H9 (cell line): ENCODE results near the gene IPO13. TPM values are rescaled to one million over a fixed set of nuclear protein-coding genes. Genes with fewer than 3 reads are reported as not detected.

Experiments
- DNase-seq: peaks from one replicate; pipeline ENCODE4 v3.0.0-alpha.2; 2017
- H2AFZ ChIP-seq: one replicate; pipeline ENCODE4 v1.6.1; 2013; ENCODE audit warnings: mild to moderate bottlenecking, low read length, control low read depth, moderate library complexity
- H2AK5ac ChIP-seq: 2 replicates; pipeline ENCODE4 v1.6.1; 2013; ENCODE audit warnings: low read length, control low read depth, mixed read lengths; ENCODE audit not compliant: insufficient read length
- H2BK120ac ChIP-seq: one replicate; pipeline ENCODE4 v1.6.1; 2013; ENCODE audit warnings: low read depth, mild to moderate bottlenecking, low read length, control low read depth, inconsistent platforms; ENCODE audit not compliant: poor library complexity, severe bottlenecking
- H2BK12ac ChIP-seq: 2 replicates; pipeline ENCODE4 v1.6.1; 2013; ENCODE audit warnings: low read length, control low read depth, mixed read lengths, low read depth; ENCODE audit not compliant: insufficient read length
- H2BK15ac ChIP-seq: 2 replicates; pipeline ENCODE4 v1.6.1; 2013; ENCODE audit warnings: low read depth, low read length, control low read depth
- H2BK20ac ChIP-seq: one replicate; pipeline ENCODE4 v1.6.1; 2013; ENCODE audit warnings: low read depth, mild to moderate bottlenecking, low read length, control low read depth, inconsistent platforms; ENCODE audit not compliant: poor library complexity, severe bottlenecking
- H2BK5ac ChIP-seq: 2 replicates; pipeline ENCODE4 v1.6.1; 2013; ENCODE audit warnings: low read length, control low read depth, mixed read lengths; ENCODE audit not compliant: insufficient read length
- H3K14ac ChIP-seq: 2 replicates; pipeline ENCODE4 v1.6.1; 2013; ENCODE audit warnings: low read length, control low read depth; ENCODE audit not compliant: insufficient read depth
- H3K18ac ChIP-seq: 2 replicates; pipeline ENCODE4 v1.6.1; 2013; ENCODE audit warnings: low read depth, mild to moderate bottlenecking, mixed read lengths, low read length, control low read depth; ENCODE audit not compliant: insufficient read length
- H3K23ac ChIP-seq: 2 replicates; pipeline ENCODE4 v1.6.1; 2013; ENCODE audit warnings: low read length, control low read depth, mixed read lengths, low read depth; ENCODE audit not compliant: insufficient read length
- H3K23me2 ChIP-seq: 2 replicates; pipeline ENCODE4 v1.6.1; 2013; ENCODE audit warnings: low read depth, mild to moderate bottlenecking, mixed read lengths, low read length, control low read depth; ENCODE audit not compliant: insufficient read length, poor library complexity, severe bottlenecking
- H3K27ac ChIP-seq: 2 replicates; pipeline ENCODE4 v1.5.1; 2013; ENCODE audit warnings: low read length, control low read depth, mixed read lengths, low read depth; ENCODE audit not compliant: insufficient read length
- H3K27me3 ChIP-seq: 2 replicates; pipeline ENCODE4 v1.6.1; 2013; ENCODE audit warnings: low read length, control low read depth, inconsistent platforms; ENCODE audit not compliant: insufficient read depth
- H3K4ac ChIP-seq: 2 replicates; pipeline ENCODE4 v1.6.1; 2013; ENCODE audit warnings: low read depth, mild to moderate bottlenecking, control low read depth, inconsistent platforms, low read length, moderate library complexity
- H3K4me1 ChIP-seq: 2 replicates; pipeline ENCODE4 v1.6.1; 2013; ENCODE audit warnings: low read length, control low read depth, inconsistent platforms; ENCODE audit not compliant: insufficient read depth
- H3K4me2 ChIP-seq: 2 replicates; pipeline ENCODE4 v1.6.1; 2013; ENCODE audit warnings: low read length, control low read depth, mixed read lengths; ENCODE audit not compliant: insufficient read length, insufficient read depth
- H3K56ac ChIP-seq: 2 replicates; pipeline ENCODE4 v1.6.1; 2013; ENCODE audit warnings: low read depth, mild to moderate bottlenecking, mixed read lengths, low read length, control low read depth; ENCODE audit not compliant: insufficient read length
- H3K79me1 ChIP-seq: 2 replicates; pipeline ENCODE4 v1.6.1; 2013; ENCODE audit warnings: low read depth, mild to moderate bottlenecking, moderate library complexity, low read length, control low read depth, inconsistent platforms; ENCODE audit not compliant: insufficient read depth, poor library complexity, severe bottlenecking
- H3K79me2 ChIP-seq: 2 replicates; pipeline ENCODE4 v1.6.1; 2013; ENCODE audit warnings: low read length, control low read depth, inconsistent platforms; ENCODE audit not compliant: insufficient read depth
- H3K9ac ChIP-seq: 2 replicates; pipeline ENCODE4 v1.6.1; 2013; ENCODE audit warnings: low read length, control low read depth, mixed read lengths; ENCODE audit not compliant: insufficient read length; ENCODE audit errors: extremely low read depth
- H3K9me3 ChIP-seq: one replicate; pipeline ENCODE4 v1.6.1; 2013; ENCODE audit warnings: low read depth, low read length, inconsistent platforms; ENCODE audit not compliant: control insufficient read depth
- H3T11ph ChIP-seq: one replicate; pipeline ENCODE4 v1.6.1; 2013; ENCODE audit warnings: mild to moderate bottlenecking, low read length, control low read depth, inconsistent platforms
- H4K20me1 ChIP-seq: one replicate; pipeline ENCODE4 v1.6.1; 2013; ENCODE audit not compliant: control insufficient read depth, insufficient read length, insufficient read depth
- H4K5ac ChIP-seq: 2 replicates; pipeline ENCODE4 v1.6.1; 2013; ENCODE audit warnings: low read depth, mild to moderate bottlenecking, mixed read lengths, low read length, control low read depth; ENCODE audit not compliant: insufficient read length
- H4K8ac ChIP-seq: replicated peaks from 2 replicates; pipeline ENCODE4 v1.6.1; 2013; ENCODE audit warnings: low read length, control low read depth, mixed read lengths, low read depth; ENCODE audit not compliant: insufficient read length
- H4K91ac ChIP-seq: 2 replicates; pipeline ENCODE4 v1.6.1; 2013; ENCODE audit warnings: low read depth, mild to moderate bottlenecking, moderate library complexity, mixed read lengths, low read length, control low read depth; ENCODE audit not compliant: insufficient read length
- H3K27ac Mint-ChIP-seq, 3 experiments: 2 replicates in 2 of 3; 3 replicates in 1 of 3; pipeline ENCODE4 v1.8.0; 2020 to 2021; ENCODE audit warnings: mixed read lengths in 3 of 3, mild to moderate bottlenecking in 1 of 3, moderate library complexity in 1 of 3
- H3K27me3 Mint-ChIP-seq: 2 replicates; pipeline ENCODE4 v1.8.0; 2021; ENCODE audit warnings: low read depth, mild to moderate bottlenecking, moderate library complexity, mixed read lengths
- H3K36me3 Mint-ChIP-seq, 3 experiments: 2 replicates in 2 of 3; 3 replicates in 1 of 3; pipeline ENCODE4 v1.8.0; 2020 to 2021; ENCODE audit warnings: low read depth in 3 of 3, mixed read lengths in 3 of 3; ENCODE audit not compliant: insufficient read depth in 1 of 3
- H3K4me1 Mint-ChIP-seq, 2 experiments: 2 replicates each; pipeline ENCODE4 v1.8.0; 2020; ENCODE audit warnings: mixed read lengths in 2 of 2
- H3K4me3 Mint-ChIP-seq, 2 experiments: 2 replicates in 1 of 2; 3 replicates in 1 of 2; pipeline ENCODE4 v1.8.0; 2020 to 2021; ENCODE audit warnings: mild to moderate bottlenecking in 2 of 2, mixed read lengths in 2 of 2, moderate library complexity in 1 of 2
- H3K9me3 Mint-ChIP-seq, 2 experiments: 2 replicates in 1 of 2; 3 replicates in 1 of 2; pipeline ENCODE4 v1.8.0; 2020; ENCODE audit warnings: mild to moderate bottlenecking in 2 of 2, mixed read lengths in 2 of 2, moderate library complexity in 1 of 2
- CTCF ChIP-seq: fragments of 200-600 bp; sonication (generic); conservative IDR thresholded peaks from 3 replicates; pipeline ENCODE4 v1.8.0; 2021; ENCODE audit warnings: antibody characterized with exemption, mild to moderate bottlenecking
- WGBS: extraction: QIAGEN DNeasy Blood & Tissue Kit; methylation state at CpG from one replicate; pipeline ENCODE4 v1.1.7; 2013; ENCODE audit warnings: missing lambda C conversion rate, low lambda C conversion rate, mixed read lengths; ENCODE audit not compliant: insufficient read length; ENCODE audit errors: extremely low coverage; 5-methylcytosine and 5-hydroxymethylcytosine counted together
- total RNA-seq: library from RNA; stranded (reverse); gene quantifications from 2 replicates; pipeline ENCODE4 v1.2.1, GENCODE V29; 2021

IPO13 gene
- total RNA-seq, 1 experiment from 2014 or later = 24.5 TPM

GRCh38 chr1:43933386-43934100 is 13.2 kb upstream of the IPO13 start, which contains the start of gene ARTN:
Gene ARTN (plus strand): TSS chr1:43933801. CDS start chr1:43935657, 1,856 bp downstream.
- no peak within 1 kb of the TSS for H2AK5ac ChIP-seq
- peak within 1 kb of the TSS; percentile 65 for H3K4me2 ChIP-seq
- no peak within 1 kb of the TSS for H4K91ac ChIP-seq
- Mint-ChIP-seq H3K4me3 (peak within 1 kb of the TSS; percentile 76 to 88), H3K9me3 (no peaks in the 10 kb centered on the region), H3K36me3 (peaks cover 0 to 6% (median 0%) of the 10 kb centered on the region in 3 experiments; a peak in 1 of 7 replicates), H3K4me1 (peaks cover 39 to 46% of the 10 kb centered on the region in 2 experiments), H3K27ac (peak within 1 kb of the TSS; percentile 72 to 89 (median 85); a peak in 6 of 7 replicates), H3K27me3 (peaks cover 15% of the 10 kb centered on the region)
- peaks cover 6% of the 10 kb centered on the region; the same call in 1 of the 2 replicates for H3K4me1 ChIP-seq
- H3T11ph ChIP-seq = no peak within 1 kb of the TSS
- WGBS = no CpG with 5 or more reads among the region's 42 CpGs
- H2BK15ac ChIP-seq = peak within 1 kb of the TSS; percentile 9; the same call in 1 of the 2 replicates
- peaks cover 21% of the 10 kb centered on the region for H3K23me2 ChIP-seq
- peak within 1 kb of the TSS; percentile 20 for H3K9ac ChIP-seq
- TF ChIP-seq CTCF = no peak
- H3K18ac ChIP-seq = peak within 1 kb of the TSS; percentile 37
- H2BK12ac ChIP-seq = no peak within 1 kb of the TSS
- H2AFZ ChIP-seq = no peak within 1 kb of the TSS
- no peak within 1 kb of the TSS for H3K56ac ChIP-seq
- H3K79me2 ChIP-seq = no peaks in the 10 kb centered on the region
- no peak within 1 kb of the TSS for H2BK120ac ChIP-seq
- peak within 1 kb of the TSS; percentile 74 for H3K14ac ChIP-seq
- H2BK20ac ChIP-seq = no peak within 1 kb of the TSS
- no peak within 1 kb of the TSS for H4K5ac ChIP-seq
- no peak within 1 kb of the TSS for H2BK5ac ChIP-seq
- no peaks in the 10 kb centered on the region for H3K27me3 ChIP-seq
- peak; percentile 85 for DNase-seq
- no peak within 1 kb of the TSS for H3K4ac ChIP-seq
- no peak within 1 kb of the TSS for H3K27ac ChIP-seq
- no peak within 1 kb of the TSS for H3K23ac ChIP-seq
- no peaks in the 10 kb centered on the region for H3K79me1 ChIP-seq
- no peak within 1 kb of the TSS for H4K8ac ChIP-seq
- H4K20me1 ChIP-seq = no peaks in the 10 kb centered on the region
- H3K9me3 ChIP-seq = no peaks in the 10 kb centered on the region
